Measurements from ENCODE around the gene NXN.

NXN gene

GRCh38 chr17:933312-934073 lies 46.1 kb downstream of the NXN start:
- TF ChIP-seq GATA3 (IDR thresholded peaks at IDR 0.05; ENCODE audit: low read depth, low read length) (no peak), GATA2 (IDR thresholded peaks at IDR 0.05; ENCODE audit: low read depth, low read length) (no peak)

DNA sequence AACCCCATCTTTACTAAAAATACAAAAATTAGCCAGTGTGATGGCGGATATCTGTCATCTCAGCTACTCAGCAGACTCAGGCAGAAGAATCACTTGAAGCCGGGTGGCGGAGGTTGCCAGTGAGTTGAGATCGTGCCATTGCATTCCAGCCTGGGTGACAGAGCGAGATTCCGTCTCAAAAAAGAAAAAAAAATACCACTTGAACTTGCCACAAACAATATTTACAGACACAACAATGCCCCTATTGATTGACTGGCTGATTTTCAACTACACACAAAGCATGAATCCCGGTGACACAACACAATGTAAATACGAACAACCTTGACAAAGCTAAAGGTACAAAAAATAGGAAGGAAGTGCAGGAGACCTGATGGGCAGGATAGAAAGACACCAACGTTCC lies 49.3 kb downstream of the NXN start:
- TF ChIP-seq GATA2 (IDR thresholded peaks at IDR 0.05; ENCODE audit: low read depth, low read length), result no peak
- no peak for TF ChIP-seq GATA3 (IDR thresholded peaks at IDR 0.05; ENCODE audit: low read depth, low read length)

DNA sequence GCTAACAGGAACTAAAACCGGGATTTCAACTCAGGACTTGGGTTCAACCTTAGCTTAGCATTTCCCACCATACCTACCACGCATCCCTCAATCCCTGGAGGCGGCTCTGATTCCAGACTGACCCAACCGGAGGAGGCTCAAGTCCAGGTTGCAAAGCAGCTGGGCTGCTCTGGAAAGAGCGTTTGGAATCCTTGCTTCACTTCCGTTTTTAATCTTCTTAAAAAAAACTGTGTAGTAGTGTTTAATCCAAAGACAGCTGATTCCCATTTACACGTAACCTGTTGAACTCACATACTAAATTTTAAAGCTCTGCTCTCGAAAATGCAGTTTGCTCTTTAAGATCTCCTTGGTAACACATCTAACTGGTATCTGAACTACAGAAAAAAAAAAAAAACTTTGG lies 50.0 kb downstream of the NXN start:
- TF ChIP-seq GATA2 (IDR thresholded peaks at IDR 0.05; ENCODE audit: low read depth, low read length) (no peak), GATA3 (IDR thresholded peaks at IDR 0.05; ENCODE audit: low read depth, low read length) (no peak)

GRCh38 chr17:927611-928461 lies 51.7 kb downstream of the NXN start:
- TF ChIP-seq GATA3 (IDR thresholded peaks at IDR 0.05; ENCODE audit: low read depth, low read length) (no peak), GATA2 (IDR thresholded peaks at IDR 0.05; ENCODE audit: low read depth, low read length) (no peak)

DNA sequence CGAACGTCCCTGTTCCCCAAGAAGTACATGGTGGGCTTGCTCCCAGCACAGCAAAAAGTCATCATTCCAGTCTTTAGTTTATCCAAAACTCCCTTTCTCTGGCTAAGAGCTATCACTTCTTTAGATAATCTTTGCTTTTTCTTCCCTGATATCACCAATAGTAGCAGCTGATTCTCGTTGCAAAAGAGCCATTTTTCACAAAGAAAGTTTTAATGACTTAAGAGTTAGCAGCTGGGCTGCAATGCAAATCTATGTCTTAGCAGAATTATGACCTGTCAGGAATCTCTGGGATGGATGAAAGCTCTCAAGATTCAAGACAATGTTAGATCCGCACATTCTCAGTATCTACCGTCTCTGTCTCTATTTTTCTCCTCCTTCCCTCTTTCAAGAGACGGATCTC lies 53.8 kb downstream of the NXN start:
- TF ChIP-seq GATA3 (IDR thresholded peaks at IDR 0.05; ENCODE audit: low read depth, low read length) (no peak), GATA2 (IDR thresholded peaks at IDR 0.05; ENCODE audit: low read depth, low read length) (no peak)

DNA sequence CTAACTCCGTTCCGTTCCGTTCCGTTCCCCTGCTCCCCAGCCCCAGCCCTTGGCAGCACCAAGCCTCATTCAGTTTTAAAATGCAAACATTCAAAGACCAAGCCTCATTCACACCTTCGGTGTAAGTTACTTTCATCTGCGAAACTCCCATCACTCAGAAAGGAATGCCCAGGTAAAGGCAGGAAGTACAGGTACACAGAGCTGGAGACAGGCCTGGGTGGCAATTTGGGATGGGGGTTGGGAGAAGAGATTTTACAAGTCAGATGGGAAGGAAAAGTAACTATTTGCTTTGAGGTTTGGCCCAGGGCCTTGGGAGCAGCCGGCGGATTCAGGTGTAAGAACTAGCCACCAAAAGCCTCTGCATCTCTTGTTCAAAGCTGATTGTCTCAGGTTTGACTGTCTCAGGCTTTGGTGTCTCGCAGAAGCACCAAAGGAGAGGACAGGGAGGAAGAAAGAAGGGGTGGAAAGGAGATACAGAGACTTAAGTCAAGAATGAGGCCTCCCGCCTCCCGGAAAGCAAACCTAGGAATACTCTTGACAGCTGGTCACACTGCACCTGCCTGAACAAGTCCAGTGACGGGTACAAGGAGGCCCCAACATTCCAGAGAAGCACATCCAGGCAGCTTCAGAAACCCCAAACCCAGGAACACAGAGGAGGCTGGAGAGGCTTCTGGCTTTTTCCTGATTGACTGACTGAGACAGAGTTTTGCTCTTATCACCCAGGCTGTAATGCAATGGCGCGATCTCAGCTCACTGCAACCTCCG lies 54.7 kb downstream of the NXN start:
- TF ChIP-seq GATA2 (IDR thresholded peaks at IDR 0.05; ENCODE audit: low read depth, low read length) (no peak), GATA3 (IDR thresholded peaks at IDR 0.05; ENCODE audit: low read depth, low read length) (no peak)

DNA sequence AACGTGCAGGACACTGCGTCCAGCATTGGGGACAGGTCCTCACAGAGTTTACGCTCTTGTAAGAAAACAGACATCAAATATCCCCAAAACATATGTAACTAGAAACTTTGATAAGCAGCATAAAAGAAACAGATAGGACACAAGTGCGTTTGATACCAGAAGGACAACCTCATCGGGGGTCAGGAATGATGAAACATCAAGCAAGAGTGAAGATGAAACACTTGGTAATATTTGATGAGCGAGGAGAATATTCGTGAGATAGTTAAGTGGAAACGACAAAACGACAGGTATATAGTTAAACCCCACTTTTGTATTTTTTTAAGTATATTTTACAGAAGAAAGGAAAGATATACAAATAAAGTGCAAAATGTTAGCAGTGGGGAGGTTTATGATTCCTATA lies 55.9 kb downstream of the NXN start:
- TF ChIP-seq GATA3 (IDR thresholded peaks at IDR 0.05; ENCODE audit: low read depth, low read length) (no peak), GATA2 (IDR thresholded peaks at IDR 0.05; ENCODE audit: low read depth, low read length) (no peak)

- TF ChIP-seq GATA3 (IDR thresholded peaks at IDR 0.05; ENCODE audit: low read depth, low read length), result no peak
- no peak for TF ChIP-seq GATA2 (IDR thresholded peaks at IDR 0.05; ENCODE audit: low read depth, low read length)
Measured at GRCh38 chr17:921161-921560, 58.4 kb downstream of the NXN start.

GRCh38 chr17:920190-920589 lies 59.4 kb downstream of the NXN start:
- TF ChIP-seq GATA2 (IDR thresholded peaks at IDR 0.05; ENCODE audit: low read depth, low read length) (no peak), GATA3 (IDR thresholded peaks at IDR 0.05; ENCODE audit: low read depth, low read length) (no peak)

GRCh38 chr17:917941-918740 lies 61.4 kb downstream of the NXN start:
- TF ChIP-seq GATA3 (IDR thresholded peaks at IDR 0.05; ENCODE audit: low read depth, low read length) (no peak), GATA2 (IDR thresholded peaks at IDR 0.05; ENCODE audit: low read depth, low read length) (no peak)

- TF ChIP-seq GATA3 (IDR thresholded peaks at IDR 0.05; ENCODE audit: low read depth, low read length), result no peak
- TF ChIP-seq GATA2 (IDR thresholded peaks at IDR 0.05; ENCODE audit: low read depth, low read length), result no peak
Measured at GRCh38 chr17:917391-917811, 62.2 kb downstream of the NXN start.

DNA sequence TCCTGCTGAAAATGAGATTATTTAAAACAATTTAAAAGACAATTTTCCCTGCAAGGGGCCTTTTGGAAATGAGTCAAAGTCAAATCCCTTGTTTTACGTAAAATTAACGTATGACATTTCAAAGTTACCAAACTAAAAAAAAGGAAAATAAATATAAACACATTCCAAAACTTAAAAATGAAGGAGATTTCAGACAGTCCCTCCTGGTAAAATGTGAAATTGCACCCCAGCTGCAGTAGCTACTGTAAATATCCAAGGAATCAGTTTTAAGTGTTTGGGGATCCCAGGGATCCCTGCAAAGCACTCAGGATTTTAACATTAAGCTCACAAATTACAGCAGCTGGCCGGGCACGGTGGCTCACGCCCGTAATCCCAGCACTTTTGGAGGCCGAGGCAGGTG lies 63.3 kb downstream of the NXN start:
- TF ChIP-seq GATA2 (IDR thresholded peaks at IDR 0.05; ENCODE audit: low read depth, low read length), result no peak
- TF ChIP-seq GATA3 (IDR thresholded peaks at IDR 0.05; ENCODE audit: low read depth, low read length), result no peak

- TF ChIP-seq GATA3 (IDR thresholded peaks at IDR 0.05; ENCODE audit: low read depth, low read length) (no peak), GATA2 (IDR thresholded peaks at IDR 0.05; ENCODE audit: low read depth, low read length) (no peak)
Measured at GRCh38 chr17:915538-916201, 63.9 kb downstream of the NXN start.
